ENCODE results near the gene DLGAP1.

Gene DLGAP1

DNA sequence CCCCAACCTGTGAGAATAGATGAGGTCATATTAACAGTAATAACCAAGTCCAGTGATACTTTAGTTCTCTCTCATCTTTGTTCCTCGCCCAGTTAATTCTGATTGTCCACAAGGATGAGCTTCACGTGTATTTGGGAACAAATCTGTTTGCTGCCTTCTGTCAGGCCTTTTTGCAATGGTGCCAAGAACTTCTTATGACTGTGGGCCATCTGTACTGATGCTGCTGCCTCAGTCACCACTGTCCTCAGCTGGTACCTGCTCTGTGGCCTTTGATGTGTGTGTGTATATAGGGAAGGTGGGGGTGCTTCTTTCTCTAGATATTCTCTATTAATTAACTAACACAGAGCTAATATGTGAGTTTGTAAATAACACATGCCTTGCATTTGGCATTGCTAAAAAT lies 612.3 kb downstream of the DLGAP1 start:
- DNase-seq (ENCODE audit: insufficient read length, low spot score) (no peak), FAIRE-seq (no peak)

DNA sequence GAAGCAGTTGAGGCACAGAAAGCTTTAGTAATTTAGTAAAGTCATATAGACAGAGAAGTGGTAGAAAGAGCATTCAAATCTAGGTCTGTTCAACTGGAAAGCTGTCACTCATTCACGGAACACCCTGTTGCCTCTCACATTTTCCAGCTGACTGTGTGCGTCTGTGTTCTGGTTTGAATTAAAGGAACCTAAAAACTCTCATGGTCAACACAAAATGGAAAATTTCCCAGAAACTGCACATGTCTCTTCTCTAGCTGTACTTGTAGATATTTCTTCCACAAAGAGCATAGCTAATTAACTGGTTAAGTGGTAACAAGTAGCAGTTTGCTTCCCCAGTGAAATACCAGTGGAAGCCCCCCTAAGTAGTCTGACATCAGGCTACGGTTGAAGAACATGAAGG lies 614.3 kb downstream of the DLGAP1 start:
- FAIRE-seq = no peak
- no peak for DNase-seq (ENCODE audit: insufficient read length, low spot score)

DNA sequence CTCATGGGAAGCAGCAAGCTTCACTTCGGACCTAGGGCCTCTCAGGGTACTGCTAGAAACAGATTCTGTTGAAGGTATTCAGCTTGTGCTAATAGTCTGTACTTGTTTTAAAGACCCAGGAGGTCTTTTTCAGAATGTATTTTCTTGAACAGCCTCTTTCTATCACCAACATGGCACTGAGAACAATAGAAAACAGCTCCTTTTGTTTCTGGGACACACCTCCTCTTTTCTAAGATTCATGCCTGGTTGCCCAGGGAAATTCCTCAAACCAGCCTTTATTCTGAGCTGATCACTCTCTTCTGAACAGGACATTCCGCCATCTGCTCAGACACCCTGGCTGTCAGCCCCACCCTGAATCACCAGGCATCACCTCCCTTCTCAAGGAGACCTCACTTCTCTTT lies 615.5 kb downstream of the DLGAP1 start:
- no peak for FAIRE-seq
- no peak for DNase-seq (ENCODE audit: insufficient read length, low spot score)

DNA sequence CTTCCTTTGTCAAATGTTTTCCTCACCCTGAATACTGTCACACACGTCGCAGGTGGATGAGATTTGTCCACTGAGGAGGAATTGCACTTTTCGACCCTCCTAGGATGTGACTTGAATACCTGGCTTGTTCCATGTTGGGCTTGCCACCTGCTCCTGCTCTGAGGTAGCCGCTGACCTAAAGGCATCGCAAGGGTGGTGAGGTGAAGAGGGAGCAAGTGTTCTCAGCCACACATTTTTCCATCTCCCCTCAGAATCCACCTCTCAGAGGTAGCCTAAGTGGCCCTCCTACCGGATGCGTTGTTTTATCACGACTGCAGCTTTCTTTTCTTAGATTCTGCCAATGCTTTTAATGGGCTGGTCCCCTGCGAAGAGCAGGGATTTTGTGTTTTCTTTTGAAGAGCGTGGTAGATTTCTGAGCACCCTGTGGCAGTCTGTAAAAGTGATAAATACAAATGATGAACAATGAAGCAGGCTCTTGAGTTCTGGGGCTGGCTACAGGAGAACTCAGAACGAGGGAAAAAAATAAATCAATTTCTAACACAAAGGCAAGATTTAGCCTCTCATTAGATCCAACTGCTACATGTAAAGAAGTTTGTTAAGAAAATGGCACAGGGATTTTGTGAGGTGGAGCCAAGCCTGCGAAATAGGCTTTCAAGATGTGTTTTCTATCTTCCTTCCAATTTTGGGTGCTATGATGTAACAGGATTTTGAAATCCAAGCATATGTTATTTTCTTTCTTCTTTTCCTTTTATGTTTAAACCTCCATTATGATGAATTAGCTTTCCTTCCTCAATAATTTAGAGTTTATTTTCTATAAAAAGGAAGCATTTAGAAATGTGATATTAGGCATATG lies 618.4 kb downstream of the DLGAP1 start:
- no peak for FAIRE-seq

DNA sequence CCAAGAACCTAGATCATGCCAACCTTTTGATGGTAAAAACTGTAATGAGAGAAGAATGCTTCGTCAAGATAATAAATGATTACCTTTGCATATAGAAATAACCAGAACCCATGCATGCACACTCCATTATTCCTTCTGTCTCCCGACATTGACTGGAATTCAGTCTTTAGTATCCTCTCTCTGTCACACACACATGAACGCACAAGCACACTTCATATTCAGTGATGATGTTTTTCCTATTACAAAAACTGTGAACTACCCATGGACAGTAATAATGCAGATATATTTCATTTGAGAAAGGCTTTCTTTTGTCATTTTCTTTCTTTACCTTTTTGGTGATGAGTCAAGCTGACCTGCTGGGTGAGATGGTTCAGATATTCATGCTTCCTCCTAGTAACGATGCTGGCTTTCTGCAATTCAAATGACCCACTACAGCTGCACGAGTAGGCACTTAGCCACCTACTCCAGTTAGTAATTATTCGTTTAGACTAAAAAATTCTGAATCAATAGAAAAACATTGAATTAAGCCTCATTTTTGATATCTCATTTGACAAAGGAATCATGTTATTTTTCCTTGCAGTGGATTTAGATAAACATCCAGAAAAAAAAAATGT lies 623.0 kb downstream of the DLGAP1 start:
- no peak for FAIRE-seq
- DNase-seq (ENCODE audit: insufficient read length, low spot score) = no peak

More for the DNA sequence above, 618.4 kb downstream of the DLGAP1 start:
- DNase-seq (ENCODE audit: insufficient read length, low spot score) = no peak

DNA sequence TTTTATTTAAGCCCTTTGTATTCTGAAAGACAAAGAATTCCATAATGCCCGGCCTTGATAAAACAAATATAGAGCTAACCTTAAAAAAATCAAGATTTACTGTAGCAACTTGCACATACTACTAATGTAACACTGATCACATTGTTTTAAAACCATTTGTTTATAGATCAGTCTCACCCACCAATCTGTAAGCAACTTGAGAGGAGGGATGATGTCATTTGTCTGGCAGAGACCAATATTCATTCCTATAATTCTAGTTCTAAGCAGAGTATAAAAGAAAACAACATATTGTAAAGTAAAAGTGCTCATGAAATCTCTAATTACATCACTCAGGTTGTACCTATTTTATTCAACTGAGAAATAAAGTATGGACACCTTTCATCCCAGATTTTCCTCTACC lies 624.5 kb downstream of the DLGAP1 start:
- FAIRE-seq = no peak

DNA sequence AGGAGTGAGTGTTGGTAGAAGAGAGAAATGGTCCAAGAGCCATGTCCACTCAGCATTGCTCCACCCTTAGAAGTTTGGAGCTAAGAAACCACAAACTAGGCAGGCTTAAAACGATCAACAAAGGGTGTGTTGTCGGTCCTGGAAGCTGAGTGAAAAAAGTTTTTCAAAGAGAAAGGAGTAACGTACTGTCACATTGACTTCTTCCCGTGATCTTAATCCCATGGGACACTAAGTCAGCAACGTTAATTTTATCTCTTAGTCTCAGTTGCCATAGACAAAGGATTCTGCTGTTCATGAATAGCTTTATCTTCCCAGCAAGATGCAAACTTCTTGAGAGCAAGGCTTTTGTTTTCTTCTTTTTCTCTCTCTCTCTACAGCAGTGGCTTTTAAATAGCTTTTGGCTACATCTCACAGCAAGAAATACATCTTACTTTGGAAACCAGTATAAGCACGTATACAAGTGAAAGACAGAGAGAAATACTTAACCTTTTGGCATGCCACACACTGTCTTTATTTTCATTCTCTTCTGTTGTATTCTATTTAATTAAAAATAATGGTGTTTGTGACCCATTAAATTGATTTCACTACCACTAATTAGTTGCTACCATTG lies 627.8 kb downstream of the DLGAP1 start:
- DNase-seq (ENCODE audit: insufficient read length, low spot score) (no peak), FAIRE-seq (no peak)

More for the DNA sequence above, 624.5 kb downstream of the DLGAP1 start:
- DNase-seq (ENCODE audit: insufficient read length, low spot score) = no peak

DNA sequence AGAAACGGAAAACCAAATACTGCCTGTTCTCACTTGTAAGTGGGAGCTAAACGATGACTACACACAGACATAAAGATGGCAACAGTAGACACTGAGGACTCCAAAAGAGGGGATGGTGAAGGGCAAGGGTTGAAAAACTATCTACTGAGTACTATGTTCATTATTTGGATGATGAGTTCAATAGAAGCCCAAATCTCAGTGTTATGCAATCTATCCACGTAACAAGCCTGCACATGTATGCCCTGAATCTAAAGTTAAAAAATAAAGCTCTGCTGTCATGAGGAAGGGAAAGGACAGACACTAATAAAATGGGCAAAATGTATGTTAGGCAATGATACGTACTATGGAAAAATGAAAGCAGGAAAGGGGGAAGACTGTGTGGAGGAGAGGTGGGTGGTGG lies 629.1 kb downstream of the DLGAP1 start:
- FAIRE-seq (no peak), DNase-seq (ENCODE audit: insufficient read length, low spot score) (no peak)

DNA sequence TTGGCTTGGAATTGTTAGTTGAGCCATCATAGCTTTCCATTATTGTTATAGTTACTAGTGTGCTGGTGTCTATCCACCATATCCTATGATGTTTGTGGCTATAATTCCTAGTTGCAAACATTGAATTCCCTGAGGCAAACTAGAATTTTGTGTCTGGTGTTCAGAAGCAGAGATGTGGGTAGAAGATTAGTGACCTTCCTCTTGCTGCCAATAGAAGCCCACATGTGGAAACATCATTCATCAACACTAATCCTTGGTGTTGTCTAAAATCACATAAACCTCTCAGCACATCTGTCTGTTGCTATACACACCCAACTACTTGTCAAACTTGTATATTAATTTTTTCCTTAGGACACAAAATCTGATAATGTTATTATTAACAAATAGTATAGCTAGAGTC lies 631.0 kb downstream of the DLGAP1 start:
- no peak for FAIRE-seq
- no peak for DNase-seq (ENCODE audit: insufficient read length, low spot score)

DNA sequence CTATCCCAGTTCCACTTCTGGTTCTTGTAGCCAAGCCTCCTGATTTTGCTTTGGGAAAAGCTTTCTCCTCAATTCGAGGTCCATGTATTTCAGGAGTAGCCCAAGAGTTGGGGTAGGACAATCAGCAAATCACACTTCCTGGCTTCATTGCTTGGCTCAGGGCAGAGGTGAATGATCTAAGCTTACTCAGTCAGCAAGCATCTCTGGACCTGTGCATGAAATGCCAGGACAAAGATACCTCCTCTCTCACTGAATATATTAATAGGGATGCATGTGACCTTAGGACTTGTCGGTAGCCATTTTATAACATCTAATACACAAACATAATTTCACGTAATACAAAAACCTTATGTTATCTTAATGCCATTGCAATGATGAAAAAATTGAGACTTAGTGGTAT lies 632.0 kb downstream of the DLGAP1 start:
- DNase-seq (ENCODE audit: insufficient read length, low spot score) (no peak), FAIRE-seq (no peak)

DNA sequence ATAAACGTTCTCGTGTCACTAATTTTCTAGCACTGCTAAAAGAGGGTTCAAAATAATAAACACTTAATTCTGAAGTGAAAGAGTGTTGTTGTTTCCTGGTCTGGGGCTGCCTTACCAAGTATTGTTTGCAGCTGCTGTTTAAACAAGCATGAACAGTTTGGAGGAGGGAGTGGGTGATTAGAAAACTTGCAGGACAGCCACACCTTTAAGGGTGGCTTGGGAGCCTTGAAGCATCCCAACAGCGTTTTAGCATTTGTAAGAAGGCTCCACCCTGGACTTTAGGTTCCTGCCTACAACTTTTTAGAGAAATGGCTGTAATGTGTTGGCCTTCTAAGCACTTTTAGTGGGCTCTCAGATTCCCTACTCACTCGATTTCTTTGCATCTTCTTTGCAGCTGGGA lies 633.6 kb downstream of the DLGAP1 start:
- FAIRE-seq = no peak
- no peak for DNase-seq (ENCODE audit: insufficient read length, low spot score)

DNA sequence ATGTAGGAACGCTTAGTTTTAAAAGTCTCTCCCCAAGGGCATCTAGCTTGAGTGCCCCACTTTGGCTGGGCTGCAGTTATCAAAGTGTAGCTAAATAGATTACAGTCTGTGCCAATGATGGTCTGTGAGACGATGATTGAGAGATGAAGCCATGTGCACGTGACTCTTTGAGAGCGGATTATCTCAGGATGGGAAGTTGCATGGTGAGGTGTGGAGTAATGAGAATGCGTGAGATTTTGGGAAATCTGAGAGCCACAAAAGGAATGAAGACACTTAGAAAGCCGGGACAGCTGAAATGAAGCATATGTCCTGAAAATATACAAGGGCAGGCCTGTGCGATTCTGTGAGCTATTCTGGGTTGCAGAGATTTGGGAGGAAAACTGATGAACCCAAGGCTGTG lies 635.1 kb downstream of the DLGAP1 start:
- DNase-seq (ENCODE audit: insufficient read length, low spot score) = no peak
- no peak for FAIRE-seq

DNA sequence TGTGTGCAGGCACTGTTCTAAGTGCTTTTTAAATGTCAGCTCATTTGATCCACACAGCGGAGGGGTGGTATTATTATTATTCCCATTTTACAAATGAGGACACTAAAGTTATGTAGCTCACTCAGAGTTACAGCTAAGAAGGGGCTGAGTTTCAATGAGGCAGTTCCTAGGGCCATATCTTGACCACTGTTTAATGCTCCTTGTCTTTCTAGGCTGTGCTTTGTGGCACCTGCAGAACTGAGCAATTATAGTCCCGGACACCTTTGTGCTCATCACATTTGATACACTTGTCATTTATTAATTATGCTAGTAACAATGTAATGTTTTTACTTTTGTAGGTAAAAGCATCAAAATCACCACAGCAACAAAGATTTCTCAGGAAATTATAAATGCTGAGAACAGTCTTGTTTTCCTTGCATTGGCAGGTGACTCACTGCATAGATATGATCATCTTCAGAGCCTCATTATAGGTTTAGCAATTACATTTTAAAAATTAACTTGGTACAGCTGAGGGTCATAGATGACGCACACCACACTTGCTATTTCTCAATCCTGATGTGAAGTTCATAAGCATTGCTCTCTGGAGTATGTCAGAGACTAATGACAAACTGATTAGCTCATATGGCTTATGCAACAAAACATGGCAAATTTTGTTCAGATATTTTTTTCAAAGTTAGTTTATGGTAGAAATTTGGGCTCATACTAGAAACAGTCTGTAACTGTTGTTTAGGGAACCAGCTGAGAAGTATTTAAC lies 638.3 kb downstream of the DLGAP1 start:
- FAIRE-seq (no peak), DNase-seq (ENCODE audit: insufficient read length, low spot score) (no peak)

DNA sequence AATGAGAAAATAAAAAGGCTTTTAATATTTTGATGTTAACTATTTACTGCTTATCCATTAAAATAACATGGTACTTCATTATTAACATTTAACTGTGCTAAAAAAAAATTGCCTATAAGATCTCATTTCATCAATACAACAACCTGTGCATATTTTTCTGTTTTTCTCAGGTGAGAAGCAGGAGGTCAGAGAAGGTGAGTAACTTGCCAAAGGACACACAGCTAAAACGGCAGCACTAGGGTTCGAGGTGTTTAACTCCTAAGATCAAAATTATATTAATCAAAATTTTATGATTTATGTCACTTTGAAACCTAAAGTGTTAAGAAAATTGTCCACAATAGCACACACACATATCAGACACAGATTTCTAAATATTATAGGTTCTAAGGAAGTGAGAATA lies 639.1 kb downstream of the DLGAP1 start:
- DNase-seq (ENCODE audit: insufficient read length, low spot score) = no peak
- FAIRE-seq = no peak

DNA sequence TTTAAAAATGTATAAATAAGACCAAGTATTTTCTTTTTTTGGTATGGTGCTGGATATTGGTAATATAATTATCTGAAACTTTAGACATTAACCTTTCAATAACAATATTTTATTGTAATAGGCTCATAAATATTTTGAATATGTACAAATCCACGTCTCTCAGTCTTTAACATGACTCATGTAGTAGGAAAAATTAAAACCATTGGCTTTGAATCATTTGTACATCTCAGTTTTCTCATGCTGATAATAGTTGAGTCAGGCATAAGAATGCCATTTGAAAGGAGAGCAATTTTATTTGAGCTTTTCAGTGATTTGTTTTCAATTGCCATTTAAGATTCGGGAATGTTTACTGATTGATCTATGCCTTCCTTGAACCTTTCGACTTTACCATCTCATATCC lies 640.3 kb downstream of the DLGAP1 start:
- FAIRE-seq = no peak

DNA sequence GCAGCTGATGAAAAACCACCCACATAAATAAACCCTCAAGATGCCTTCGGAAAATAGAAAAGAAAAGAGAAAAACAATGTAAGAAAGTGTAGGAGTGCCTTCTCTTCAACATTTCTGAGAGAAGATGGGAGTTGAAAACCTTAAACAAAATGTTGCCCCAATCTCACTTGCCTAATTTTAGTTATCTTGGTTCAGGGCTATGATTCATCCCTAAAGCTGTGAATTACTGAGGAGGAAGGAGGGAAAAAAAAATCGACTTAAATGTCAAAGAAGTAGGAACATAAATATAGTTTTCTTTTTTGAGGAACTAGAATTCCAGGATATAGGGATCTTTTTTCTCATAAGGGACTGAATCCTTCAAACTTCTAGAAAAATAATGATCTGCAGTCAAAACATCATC lies 644.8 kb downstream of the DLGAP1 start:
- FAIRE-seq (no peak), DNase-seq (ENCODE audit: insufficient read length, low spot score) (no peak)

More for the DNA sequence above, 640.3 kb downstream of the DLGAP1 start:
- DNase-seq (ENCODE audit: insufficient read length, low spot score) = no peak

DNA sequence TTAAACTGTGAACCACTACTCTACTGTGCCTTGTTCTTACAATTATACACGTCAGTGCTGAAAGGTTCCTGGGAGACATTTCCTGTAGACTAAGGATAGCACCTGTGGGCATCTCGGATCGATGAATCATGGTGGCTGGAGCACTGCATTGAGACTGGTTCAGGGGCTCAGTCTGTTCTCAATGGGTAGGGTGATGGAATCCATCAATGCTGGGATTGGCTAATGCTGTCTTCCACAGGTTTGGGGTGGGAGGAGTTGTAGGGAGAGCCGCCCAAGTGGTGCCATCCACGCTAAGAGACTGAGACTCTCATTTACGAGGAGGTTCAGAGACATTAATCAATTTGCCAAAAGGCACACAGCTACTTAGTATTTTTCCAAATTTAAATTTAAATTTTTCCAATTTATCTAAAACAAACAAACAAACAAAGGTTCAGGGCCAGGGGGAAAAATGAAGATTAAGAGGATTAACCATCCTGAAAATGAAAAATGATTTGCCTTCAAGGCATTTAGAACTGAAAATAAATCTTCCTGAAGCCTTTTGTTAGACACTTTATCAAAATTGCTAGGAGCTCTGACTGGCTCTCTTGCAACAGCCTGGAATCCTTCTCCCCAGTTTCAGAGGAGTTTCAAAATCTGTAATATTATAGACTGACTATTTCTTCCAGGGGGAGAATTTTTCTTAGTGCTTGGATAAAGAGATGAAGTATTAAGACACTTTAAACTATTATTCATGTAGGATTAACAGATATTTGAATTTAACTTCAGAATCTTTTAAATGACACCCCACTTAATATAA lies 645.9 kb downstream of the DLGAP1 start:
- DNase-seq (ENCODE audit: insufficient read length, low spot score) (no peak), FAIRE-seq (no peak)

DNA sequence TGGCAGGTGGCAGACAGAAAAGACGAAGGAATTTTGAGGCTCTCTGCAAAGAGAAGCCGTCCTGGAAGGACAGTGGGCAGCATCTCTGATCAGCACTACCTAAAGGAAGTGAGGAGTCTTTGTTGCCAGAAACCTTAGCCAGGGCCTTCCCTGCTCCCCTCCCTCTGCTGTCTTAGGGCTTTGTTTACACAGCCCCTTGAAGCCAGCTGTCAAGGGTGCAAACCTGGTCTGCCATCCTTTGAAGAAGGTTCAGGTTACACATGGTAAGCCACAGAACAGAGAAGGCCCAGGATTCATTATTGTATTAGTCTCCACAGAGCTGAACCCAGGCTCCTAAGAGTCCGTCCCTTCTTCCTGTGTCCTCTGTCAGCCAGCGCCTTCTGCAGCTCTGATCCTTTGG lies 648.5 kb downstream of the DLGAP1 start:
- DNase-seq (ENCODE audit: insufficient read length, low spot score) (no peak), FAIRE-seq (no peak)

DNA sequence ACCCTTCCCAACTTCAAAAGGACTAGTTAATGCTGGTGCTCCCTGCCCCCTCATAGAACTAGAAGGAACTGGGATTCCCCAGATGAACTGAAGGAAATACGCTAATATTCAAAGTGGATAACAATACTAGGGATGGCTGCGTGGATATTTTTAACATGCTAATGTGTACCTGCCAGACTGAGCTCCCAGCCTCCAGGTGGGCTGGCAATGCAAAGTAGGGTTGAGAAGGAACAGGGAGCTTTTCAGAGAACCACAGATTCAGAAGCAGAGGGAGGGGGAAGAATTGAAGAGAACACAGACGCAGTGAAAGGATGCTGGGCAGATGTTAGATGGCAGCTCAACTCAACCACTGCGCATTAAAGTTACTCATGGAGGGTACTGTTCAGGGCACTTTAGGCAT lies 650.8 kb downstream of the DLGAP1 start:
- no peak for DNase-seq (ENCODE audit: insufficient read length, low spot score)
- FAIRE-seq = no peak

DNA sequence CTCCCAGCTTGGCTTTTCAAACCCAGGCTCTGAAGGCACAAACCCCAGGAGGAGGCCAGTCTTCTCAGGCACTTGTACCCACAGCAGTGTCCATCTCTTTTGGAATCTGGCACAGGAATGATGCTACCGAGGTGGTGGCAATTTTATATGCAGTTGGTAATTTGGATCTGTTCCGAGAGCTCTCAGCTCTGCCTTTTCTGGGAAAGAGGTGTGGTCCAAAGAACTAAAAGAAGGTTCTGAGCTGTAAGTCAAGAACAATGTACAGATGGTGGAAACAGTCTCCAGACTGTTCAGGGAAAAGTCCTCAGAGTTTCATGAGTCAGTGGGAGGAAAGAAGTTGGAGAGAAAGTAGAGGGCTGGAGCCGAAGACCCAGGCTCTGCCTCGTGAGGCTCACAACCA lies 651.8 kb downstream of the DLGAP1 start:
- DNase-seq (ENCODE audit: insufficient read length, low spot score) (no peak), FAIRE-seq (no peak)

Data from GM19239 (cell line).